Loucy (cell line): ENCODE data around the gene GRAPL.
"Not testable (repeated sequence)": the region's sequence is repeated elsewhere in the genome, so short reads cannot be mapped to it uniquely, and the experiment has no call there.

Experiments
- H2AFZ ChIP-seq: fragments of 200-600 bp; sonication (generic); 2 replicates; pipeline ENCODE4 v1.6.0; 2016; ENCODE audit warnings: antibody characterized with exemption, mild to moderate bottlenecking, low read length, moderate library complexity
- H3F3A ChIP-seq: fragments of 200-600 bp; 2 replicates; pipeline ENCODE4 v1.6.0; 2016; ENCODE audit warnings: antibody characterized with exemption, low read depth, mild to moderate bottlenecking
- H3K27me3 ChIP-seq: fragments of 200-600 bp; sonication (generic); 2 replicates; pipeline ENCODE4 v1.6.1; 2014; ENCODE audit warnings: low read length, mild to moderate bottlenecking; ENCODE audit not compliant: insufficient read depth, poor library complexity, severe bottlenecking
- H3K36me3 ChIP-seq: fragments of 200-600 bp; sonication (generic); 2 replicates; pipeline ENCODE4 v1.6.1; 2016; ENCODE audit warnings: low read length; ENCODE audit not compliant: insufficient read depth
- H3K4me1 ChIP-seq: fragments of 200-600 bp; sonication (generic); 2 replicates; pipeline ENCODE4 v1.5.1; 2014; ENCODE audit warnings: low read length, mild to moderate bottlenecking; ENCODE audit not compliant: insufficient read depth, poor library complexity, severe bottlenecking
- H3K4me2 ChIP-seq: fragments of 200-600 bp; sonication (generic); 2 replicates; pipeline ENCODE4 v1.6.0; 2014; ENCODE audit warnings: antibody characterized with exemption, low read length, low read depth, mild to moderate bottlenecking; ENCODE audit not compliant: poor library complexity, severe bottlenecking
- H3K4me3 ChIP-seq: fragments of 200-600 bp; sonication (generic); 2 replicates; pipeline ENCODE4 v1.5.1; 2014; ENCODE audit warnings: low read length, mild to moderate bottlenecking, mixed read lengths; ENCODE audit not compliant: poor library complexity, severe bottlenecking
- H3K79me2 ChIP-seq: fragments of 200-600 bp; sonication (generic); 2 replicates; pipeline ENCODE4 v1.6.1; 2014; ENCODE audit warnings: low read length; ENCODE audit not compliant: insufficient read depth
- H3K9ac ChIP-seq: fragments of 200-600 bp; sonication (generic); 2 replicates; pipeline ENCODE4 v1.6.0; 2014; ENCODE audit warnings: mild to moderate bottlenecking, low read depth, low read length, moderate library complexity; ENCODE audit not compliant: poor library complexity, severe bottlenecking
- H3K9me2 ChIP-seq: fragments of 200-600 bp; sonication (generic); replicated peaks from 2 replicates; pipeline ENCODE4 v1.6.1; 2016; ENCODE audit warnings: low read depth, low read length, mixed read lengths
- H3K9me3 ChIP-seq: fragments of 200-600 bp; sonication (generic); 2 replicates; pipeline ENCODE4 v1.6.1; 2014; ENCODE audit warnings: mild to moderate bottlenecking, antibody characterized with exemption, low read length, low read depth; ENCODE audit not compliant: insufficient read depth
- H4K20me1 ChIP-seq: fragments of 200-600 bp; sonication (generic); 2 replicates; pipeline ENCODE4 v1.6.0; 2014; ENCODE audit warnings: antibody characterized with exemption, low read length, mild to moderate bottlenecking; ENCODE audit not compliant: insufficient read depth, poor library complexity, severe bottlenecking

Gene GRAPL

GRCh38 chr17:19131108-19131507, 3.7 kb downstream of the GRAPL start:
- H3F3A ChIP-seq, H3K27me3 ChIP-seq, H3K4me1 ChIP-seq, H4K20me1 ChIP-seq, H3K9ac ChIP-seq, H3K79me2 ChIP-seq, H3K9me3 ChIP-seq, H3K36me3 ChIP-seq, H3K4me3 ChIP-seq, H2AFZ ChIP-seq, H3K4me2 ChIP-seq, H3K9me2 ChIP-seq: not testable (repeated sequence)

GRCh38 chr17:19131772-19132171, 4.4 kb downstream of the GRAPL start:
- H3K4me2 ChIP-seq, H3K9ac ChIP-seq, H3K4me3 ChIP-seq, H3K27me3 ChIP-seq, H3K36me3 ChIP-seq, H3K79me2 ChIP-seq, H4K20me1 ChIP-seq, H2AFZ ChIP-seq, H3K9me3 ChIP-seq, H3K9me2 ChIP-seq, H3K4me1 ChIP-seq, H3F3A ChIP-seq: not testable (repeated sequence)

- not testable (repeated sequence) for H3K9me3 ChIP-seq, H3K9me2 ChIP-seq, H3K4me2 ChIP-seq, H3K27me3 ChIP-seq, H3K36me3 ChIP-seq, H3K79me2 ChIP-seq, H3K4me1 ChIP-seq, H3K9ac ChIP-seq, H4K20me1 ChIP-seq, H3F3A ChIP-seq, H3K4me3 ChIP-seq, H2AFZ ChIP-seq
These were observed 6.4 kb downstream of the GRAPL start for GRCh38 chr17:19133793-19134192.

- not testable (repeated sequence) for H3K79me2 ChIP-seq, H3K9me2 ChIP-seq, H3F3A ChIP-seq, H3K4me3 ChIP-seq, H3K4me2 ChIP-seq, H2AFZ ChIP-seq, H3K27me3 ChIP-seq, H3K9me3 ChIP-seq, H4K20me1 ChIP-seq, H3K36me3 ChIP-seq, H3K4me1 ChIP-seq, H3K9ac ChIP-seq
These were observed 8.0 kb downstream of the GRAPL start for GRCh38 chr17:19135391-19135790.

- not testable (repeated sequence) for H3K9me3 ChIP-seq, H4K20me1 ChIP-seq, H3K4me1 ChIP-seq, H3K36me3 ChIP-seq, H3K79me2 ChIP-seq, H3K4me3 ChIP-seq, H3K4me2 ChIP-seq, H3F3A ChIP-seq, H3K9ac ChIP-seq, H3K9me2 ChIP-seq, H3K27me3 ChIP-seq, H2AFZ ChIP-seq
These were observed 8.7 kb downstream of the GRAPL start for GRCh38 chr17:19136138-19136537.

- not testable (repeated sequence) for H3K79me2 ChIP-seq, H3K9me2 ChIP-seq, H3F3A ChIP-seq, H3K36me3 ChIP-seq, H4K20me1 ChIP-seq, H3K4me1 ChIP-seq, H3K9ac ChIP-seq, H2AFZ ChIP-seq, H3K9me3 ChIP-seq, H3K27me3 ChIP-seq, H3K4me2 ChIP-seq, H3K4me3 ChIP-seq
These were observed 9.2 kb downstream of the GRAPL start for GRCh38 chr17:19136605-19137004.

GRCh38 chr17:19137959-19138358, 10.6 kb downstream of the GRAPL start:
- H2AFZ ChIP-seq, H3F3A ChIP-seq, H3K9me3 ChIP-seq, H3K36me3 ChIP-seq, H3K9ac ChIP-seq, H3K79me2 ChIP-seq, H3K27me3 ChIP-seq, H3K4me2 ChIP-seq, H3K9me2 ChIP-seq, H4K20me1 ChIP-seq, H3K4me3 ChIP-seq, H3K4me1 ChIP-seq: not testable (repeated sequence)
